ENCODE data around the gene JPH3.

- TF ChIP-seq, protein P1, sequence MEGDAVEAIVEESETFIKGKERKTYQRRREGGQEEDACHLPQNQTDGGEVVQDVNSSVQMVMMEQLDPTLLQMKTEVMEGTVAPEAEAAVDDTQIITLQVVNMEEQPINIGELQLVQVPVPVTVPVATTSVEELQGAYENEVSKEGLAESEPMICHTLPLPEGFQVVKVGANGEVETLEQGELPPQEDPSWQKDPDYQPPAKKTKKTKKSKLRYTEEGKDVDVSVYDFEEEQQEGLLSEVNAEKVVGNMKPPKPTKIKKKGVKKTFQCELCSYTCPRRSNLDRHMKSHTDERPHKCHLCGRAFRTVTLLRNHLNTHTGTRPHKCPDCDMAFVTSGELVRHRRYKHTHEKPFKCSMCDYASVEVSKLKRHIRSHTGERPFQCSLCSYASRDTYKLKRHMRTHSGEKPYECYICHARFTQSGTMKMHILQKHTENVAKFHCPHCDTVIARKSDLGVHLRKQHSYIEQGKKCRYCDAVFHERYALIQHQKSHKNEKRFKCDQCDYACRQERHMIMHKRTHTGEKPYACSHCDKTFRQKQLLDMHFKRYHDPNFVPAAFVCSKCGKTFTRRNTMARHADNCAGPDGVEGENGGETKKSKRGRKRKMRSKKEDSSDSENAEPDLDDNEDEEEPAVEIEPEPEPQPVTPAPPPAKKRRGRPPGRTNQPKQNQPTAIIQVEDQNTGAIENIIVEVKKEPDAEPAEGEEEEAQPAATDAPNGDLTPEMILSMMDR (optimal IDR thresholded peaks at IDR 0.05 in 1 of 3, IDR thresholded peaks at IDR 0.05 in 1 of 3, conservative IDR thresholded peaks at IDR 0.05 in 1 of 3; ENCODE audit: extremely low read depth in 1 of 3, insufficient read depth in 2 of 3, low read length in 3 of 3), result no peak
- TF ChIP-seq EZH2 (IDR thresholded peaks at IDR 0.05; ENCODE audit: low read length), result no peak
Observed at GRCh38 chr16:87689956-87690465, 87.7 kb downstream of the JPH3 start.
